ENCODE measurements around the gene CRTC1. TPM values are rescaled to one million over a fixed set of nuclear protein-coding genes. Genes with fewer than 3 reads are reported as not detected.

The CRTC1 gene
- total and polyA plus RNA-seq, 9 of the 15 experiments (the other 6 are each of a cell fraction or from before 2014, with no cell fraction given), result 0.25 to 3.8 (median 1.2) TPM; not detected in 2

GRCh38 chr19:18636969-18637629 lies 46.4 kb upstream of the CRTC1 start, which contains the start of gene KLHL26 (continued):
- TF ChIP-seq ZNF707 (CRISPR knock-in tag; conservative IDR thresholded peaks at IDR 0.05) (no peak), ZNF217 (CRISPR knock-in tag; IDR thresholded peaks at IDR 0.05) (no peak), TCFL5 (CRISPR knock-in tag; conservative IDR thresholded peaks at IDR 0.05) (no peak), RBM15 (IDR thresholded peaks at IDR 0.05; ENCODE audit: insufficient read depth, low read length) (no peak), ASH1L (IDR thresholded peaks at IDR 0.05; ENCODE audit: borderline replicate concordance, low read depth, partially characterized antibody) (no peak), HMBOX1 (IDR thresholded peaks at IDR 0.05) (no peak), POLR2B (IDR thresholded peaks at IDR 0.05; ENCODE audit: low read depth, partially characterized antibody) (peak; percentile 57), TAF7 (tag; IDR thresholded peaks at IDR 0.05) (peak; percentile 44; the same call in 1 of the 2 replicates), HDGF (IDR thresholded peaks at IDR 0.05) (no peak), ZZZ3 (IDR thresholded peaks at IDR 0.05) (no peak), MTA3 (IDR thresholded peaks at IDR 0.05; ENCODE audit: borderline replicate concordance) (no peak), SOX6 (IDR thresholded peaks at IDR 0.05) (no peak), ZNF280A (IDR thresholded peaks at IDR 0.05; ENCODE audit: low read depth, partially characterized antibody) (no peak), MCM2 (IDR thresholded peaks at IDR 0.05; ENCODE audit: low read depth) (no peak), RBFOX2 (IDR thresholded peaks at IDR 0.05; ENCODE audit: low read depth, low read length) (peak; percentile 90), MTA1 (IDR thresholded peaks at IDR 0.05; ENCODE audit: borderline replicate concordance) (peak; percentile 91), GMEB1 (CRISPR knock-in tag; IDR thresholded peaks at IDR 0.05) (0 out of 2 replicates have a peak, but pooled peaks have one; percentile 21), NFIC (IDR thresholded peaks at IDR 0.05) (peak; percentile 18; the same call in 1 of the 2 replicates), MED1 (CRISPR knock-in tag; IDR thresholded peaks at IDR 0.05; ENCODE audit: borderline replicate concordance) (no peak), EP400 (IDR thresholded peaks at IDR 0.05) (no peak), ATF1 (CRISPR knock-in tag; IDR thresholded peaks at IDR 0.05) (peak; percentile 86), ATF1 (tag; IDR thresholded peaks at IDR 0.05) (peak; percentile 82), GABPB2 (CRISPR knock-in tag; conservative IDR thresholded peaks at IDR 0.05) (no peak), EP300 (IDR thresholded peaks at IDR 0.05; ENCODE audit: low read length) (no peak), RAD51 (IDR thresholded peaks at IDR 0.05; ENCODE audit: borderline replicate concordance, low read depth) (no peak), FOXM1 (IDR thresholded peaks at IDR 0.05; ENCODE audit: low read depth) (no peak), FOXM1 (CRISPR knock-in tag; IDR thresholded peaks at IDR 0.05; ENCODE audit: low read depth) (no peak), RFX5 (IDR thresholded peaks at IDR 0.05; ENCODE audit: low read depth, low read length) (no peak), FOSL1 (tag; conservative IDR thresholded peaks at IDR 0.05) (no peak)

Data from K562 (cell line).